ENCODE results near the gene RABGAP1L.

GRCh38 chr1:174273776-174274175 is 114.5 kb downstream of the RABGAP1L start:
- TF ChIP-seq CTCF (IDR thresholded peaks at IDR 0.05) (no peak), POLR2A (IDR thresholded peaks at IDR 0.05) (no peak)
